HepG2 (cell line): Measurements from ENCODE around the gene PKN2. TPM values are rescaled to one million over a fixed set of nuclear protein-coding genes. Genes with fewer than 3 reads are reported as not detected.

ENCODE experiments used
- ATAC-seq: fragments of 200-7000 bp; cut with Tn5 transposase; 3 replicates; pipeline ENCODE4 v1.9.1; 2020; ENCODE audit warnings: mild to moderate bottlenecking, moderate library complexity
- BruUV-seq: library from RNA; stranded (reverse); fragments of 400-500 nt; replicated peaks from 2 replicates; lab custom pipeline; 2021; lab: Mats Ljungman, UMichigan
- CTCF ChIA-PET: fragments of 300-600 bp; formaldehyde crosslinking; extraction: SDS; loops from one replicate; lab custom pipeline; 2021; ENCODE audit warnings: low total read pairs, inconsistent platforms, low intra/inter-chr PET ratio; lab: Yijun Ruan, JAX
- POLR2A ChIA-PET: fragments of 350-600 bp; sonication (Branson Sonifier 250); formaldehyde crosslinking; loops from one replicate; lab custom pipeline; 2020; ENCODE audit warnings: antibody characterized with exemption, inconsistent platforms; lab: Yijun Ruan, JAX
- DNase-seq: peaks from one replicate; pipeline ENCODE4 v3.0.0-alpha.2; 2015; ENCODE audit warnings: low spot score
- FAIRE-seq: peaks from 3 replicates; lab custom pipeline; 2011; peaks lifted over from hg19 to GRCh38; lab: Jason Lieb, UNC
- H2AFZ ChIP-seq: one replicate; pipeline ENCODE4 v1.6.1; 2011; ENCODE audit warnings: low read length, inconsistent platforms
- H3K27ac ChIP-seq: fragments of 300-600 bp; 3 replicates; pipeline ENCODE4 v1.8.0; 2011; ENCODE audit warnings: mixed run types, mild to moderate bottlenecking, mixed read lengths, low read length, inconsistent platforms; ENCODE audit not compliant: insufficient read depth; ENCODE audit errors: extremely low read length
- H3K27me3 ChIP-seq, 2 experiments: fragments of 200-600 bp in 1 of 2; 2 replicates in 1 of 2; 3 replicates in 1 of 2; pipeline versions ENCODE4 v1.6.0 to v1.8.0; 2011; ENCODE audit warnings: low read length in 2 of 2, mild to moderate bottlenecking in 2 of 2, moderate library complexity in 2 of 2, inconsistent platforms in 1 of 2; ENCODE audit not compliant: insufficient read depth in 2 of 2, control insufficient read depth in 1 of 2
- H3K36me3 ChIP-seq, 2 experiments: fragments of 200-600 bp in 1 of 2; replicated peaks in 1 of 2; 2 replicates in 1 of 2; 3 replicates in 1 of 2; pipeline versions ENCODE4 v1.5.1 to v1.8.0; 2011; ENCODE audit warnings: low read length in 2 of 2, inconsistent platforms in 1 of 2; ENCODE audit not compliant: insufficient read depth in 2 of 2, control insufficient read depth in 1 of 2
- H3K4me1 ChIP-seq: 2 replicates; pipeline ENCODE4 v1.5.1; 2012; ENCODE audit warnings: low read length, inconsistent platforms; ENCODE audit not compliant: insufficient read depth
- H3K4me2 ChIP-seq: 2 replicates; pipeline ENCODE4 v1.6.0; 2011; ENCODE audit warnings: low read depth, low read length, inconsistent platforms
- H3K4me3 ChIP-seq, 3 experiments: fragments of 200-600 bp in 1 of 3; sonication (generic), shearing (Covaris generic) in 1 of 3; replicated peaks in 1 of 3; 2 replicates each; pipeline ENCODE4 v1.5.1; 2011 to 2016; ENCODE audit warnings: low read length in 3 of 3, inconsistent platforms in 2 of 3, low read depth in 2 of 3, mild to moderate bottlenecking in 2 of 3, control low read depth in 1 of 3, mixed read lengths in 1 of 3; ENCODE audit not compliant: insufficient read depth in 1 of 3
- H3K79me2 ChIP-seq: one replicate; pipeline ENCODE4 v1.6.1; 2011; ENCODE audit warnings: low read length, inconsistent platforms; ENCODE audit not compliant: insufficient read depth
- H3K9ac ChIP-seq: 2 replicates; pipeline ENCODE4 v1.6.0; 2011; ENCODE audit warnings: mild to moderate bottlenecking, low read depth, low read length, inconsistent platforms; ENCODE audit not compliant: insufficient read depth
- H3K9me3 ChIP-seq: 2 replicates; pipeline ENCODE4 v1.5.1; 2012; ENCODE audit warnings: mild to moderate bottlenecking, low read length
- H4K20me1 ChIP-seq: 2 replicates; pipeline ENCODE4 v1.6.0; 2011; ENCODE audit warnings: inconsistent platforms, mild to moderate bottlenecking, low read length, moderate library complexity; ENCODE audit not compliant: insufficient read depth
- ATM ChIP-seq: fragments of 450-650 bp; IDR thresholded peaks from 2 replicates; pipeline ENCODE4 v1.7.1; 2017; ENCODE audit warnings: mild to moderate bottlenecking, borderline replicate concordance
- CENPT ChIP-seq: sonication (generic); formaldehyde crosslinking; IDR thresholded peaks from 2 replicates; pipeline ENCODE4 v1.8.0; 2022; ENCODE audit warnings: low read depth, mild to moderate bottlenecking, moderate library complexity, missing genetic modification reagents
- EED ChIP-seq: sonication (generic); formaldehyde crosslinking; IDR thresholded peaks from 2 replicates; pipeline ENCODE4 v1.5.0; 2020; ENCODE audit warnings: mild to moderate bottlenecking, missing genetic modification reagents
- FOXP1 ChIP-seq, 2 experiments: fragments of 450-650 bp in 1 of 2; IDR thresholded peaks; 2 replicates each; pipeline ENCODE4 v1.6.1; 2017 to 2018; ENCODE audit warnings: antibody characterized with exemption in 1 of 2
- LCORL ChIP-seq, 2 experiments: fragments of 450-650 bp in 1 of 2; sonication (generic) in 1 of 2; formaldehyde crosslinking in 1 of 2; IDR thresholded peaks; 2 replicates each; pipeline versions ENCODE4 v1.5.0 to v1.6.1; 2017 to 2020; ENCODE audit warnings: antibody characterized with exemption in 1 of 2, missing genetic modification reagents in 1 of 2
- NR2F2 ChIP-seq: IDR thresholded peaks from 2 replicates; pipeline ENCODE4 v1.6.1; 2012; ENCODE audit warnings: low read depth, inconsistent platforms, borderline replicate concordance
- SALL2 ChIP-seq: sonication (generic); formaldehyde crosslinking; IDR thresholded peaks from 2 replicates; pipeline ENCODE4 v1.8.1; 2023; ENCODE audit warnings: mild to moderate bottlenecking, missing genetic modification reagents, inconsistent platforms
- YEATS2 ChIP-seq: sonication (generic); formaldehyde crosslinking; IDR thresholded peaks from 2 replicates; pipeline ENCODE4 v1.4.0; 2020; ENCODE audit warnings: missing genetic modification reagents, borderline replicate concordance
- ZBTB25 ChIP-seq: IDR thresholded peaks from 2 replicates; pipeline ENCODE4 v1.6.1; 2018; ENCODE audit warnings: missing genetic modification reagents
- ZNF180 ChIP-seq: sonication (generic); formaldehyde crosslinking; IDR thresholded peaks from 2 replicates; pipeline ENCODE4 v1.4.0; 2020; ENCODE audit warnings: low read depth, missing genetic modification reagents, borderline replicate concordance
- ZNF275 ChIP-seq: sonication (generic); formaldehyde crosslinking; IDR thresholded peaks from 2 replicates; pipeline ENCODE4 v1.8.0; 2022; ENCODE audit warnings: missing genetic modification reagents, mild to moderate bottlenecking, inconsistent platforms, borderline replicate concordance
- ZNF704 ChIP-seq: sonication (generic); formaldehyde crosslinking; IDR thresholded peaks from 2 replicates; pipeline ENCODE4 v1.8.1; 2023; ENCODE audit warnings: mild to moderate bottlenecking, inconsistent platforms, moderate library complexity, missing genetic modification reagents, borderline replicate concordance
- ZNF777 ChIP-seq: sonication (generic); formaldehyde crosslinking; IDR thresholded peaks from 2 replicates; pipeline ENCODE4 v1.4.0; 2020; ENCODE audit warnings: missing genetic modification reagents
- in situ Hi-C: cut with HindIII; loops from 2 replicates; pipeline ENCODE4 v1.10.0; 2017; ENCODE audit warnings: low pct_unique_long_range_greater_than_20kb; ENCODE audit not compliant: extremely low pct_ligation_motif_present
- intact Hi-C: fragments of 100-400 bp; cut with micrococcal nuclease; formaldehyde crosslinking; loops from one replicate; pipeline ENCODE4 v1.10.0; 2022; ENCODE audit not compliant: unreplicated experiment
- polyA plus RNA-seq, 8 experiments: library from polyadenylated mRNA; depleted of rRNA in 3 of 8; stranded (reverse) in 7 of 8; unstranded in 1 of 8; fragments of >200 nt; fragmentation: Illumina TruSeq in 4 of 8; extraction: Trizol in 4 of 8; gene quantifications; 2 replicates each; pipeline versions ENCODE4 v1.2.1 to v1.2.3, GENCODE V29; 2011 to 2016; ENCODE audit warnings: low read depth in 4 of 8, missing spikeins in 1 of 8, mixed read lengths in 1 of 8; ENCODE audit not compliant: insufficient read depth in 1 of 8
- total RNA-seq, 5 experiments: library from RNA; depleted of rRNA; stranded (reverse); fragments of >200 nt; fragmentation: Illumina TruSeq; extraction: Trizol; gene quantifications; 2 replicates each; pipeline ENCODE4 v1.2.3, GENCODE V29; 2016; ENCODE audit warnings: low read depth in 1 of 5
- TF ChIP-seq, protein P1 (sequence below): conservative IDR thresholded peaks from 2 replicates; pipeline ENCODE4 v1.6.1; 2018; ENCODE audit warnings: missing genetic modification reagents
- TF ChIP-seq, protein P2 (sequence below), 2 experiments: IDR thresholded peaks; 2 replicates each; pipeline ENCODE4 v1.6.1; 2011 to 2012; ENCODE audit warnings: low read length in 2 of 2, borderline replicate concordance in 1 of 2, low read depth in 1 of 2, mild to moderate bottlenecking in 1 of 2, moderate library complexity in 1 of 2
- TF ChIP-seq, protein P3 (sequence below): sonication (generic); formaldehyde crosslinking; IDR thresholded peaks from 2 replicates; pipeline ENCODE4 v1.4.0; 2020; ENCODE audit warnings: mild to moderate bottlenecking, missing genetic modification reagents

PKN2 gene
- total and polyA plus RNA-seq, 2 of the 13 experiments (the other 11 are each of a cell fraction or from before 2014, with no cell fraction given), result 17.0 to 29.4 TPM

GRCh38 chr1:88673446-88673845 lies 10.6 kb upstream of the PKN2 start:
- ChIA-PET CTCF (no interaction called here), POLR2A (no interaction called here)
- ATAC-seq, result no peak

More at GRCh38 chr1:88673446-88673845, 10.6 kb upstream of the PKN2 start:
- no peak overlapping the region for H3K4me2 ChIP-seq
- no peak for TF ChIP-seq ZBTB25 (CRISPR knock-in tag)
- no peak for TF ChIP-seq ZNF777 (CRISPR knock-in tag)
- TF ChIP-seq NR2F2, result no peak
- TF ChIP-seq, protein P1, sequence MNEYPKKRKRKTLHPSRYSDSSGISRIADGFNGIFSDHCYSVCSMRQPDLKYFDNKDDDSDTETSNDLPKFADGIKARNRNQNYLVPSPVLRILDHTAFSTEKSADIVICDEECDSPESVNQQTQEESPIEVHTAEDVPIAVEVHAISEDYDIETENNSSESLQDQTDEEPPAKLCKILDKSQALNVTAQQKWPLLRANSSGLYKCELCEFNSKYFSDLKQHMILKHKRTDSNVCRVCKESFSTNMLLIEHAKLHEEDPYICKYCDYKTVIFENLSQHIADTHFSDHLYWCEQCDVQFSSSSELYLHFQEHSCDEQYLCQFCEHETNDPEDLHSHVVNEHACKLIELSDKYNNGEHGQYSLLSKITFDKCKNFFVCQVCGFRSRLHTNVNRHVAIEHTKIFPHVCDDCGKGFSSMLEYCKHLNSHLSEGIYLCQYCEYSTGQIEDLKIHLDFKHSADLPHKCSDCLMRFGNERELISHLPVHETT, result no peak
- TF ChIP-seq SALL2 (CRISPR knock-in tag), result no peak
- no peak for TF ChIP-seq LCORL (IDR thresholded peaks at IDR 0.05)
- TF ChIP-seq LCORL (CRISPR knock-in tag; IDR thresholded peaks at IDR 0.05), result no peak
- TF ChIP-seq ZNF180 (CRISPR knock-in tag), result no peak
- TF ChIP-seq, protein P2, sequence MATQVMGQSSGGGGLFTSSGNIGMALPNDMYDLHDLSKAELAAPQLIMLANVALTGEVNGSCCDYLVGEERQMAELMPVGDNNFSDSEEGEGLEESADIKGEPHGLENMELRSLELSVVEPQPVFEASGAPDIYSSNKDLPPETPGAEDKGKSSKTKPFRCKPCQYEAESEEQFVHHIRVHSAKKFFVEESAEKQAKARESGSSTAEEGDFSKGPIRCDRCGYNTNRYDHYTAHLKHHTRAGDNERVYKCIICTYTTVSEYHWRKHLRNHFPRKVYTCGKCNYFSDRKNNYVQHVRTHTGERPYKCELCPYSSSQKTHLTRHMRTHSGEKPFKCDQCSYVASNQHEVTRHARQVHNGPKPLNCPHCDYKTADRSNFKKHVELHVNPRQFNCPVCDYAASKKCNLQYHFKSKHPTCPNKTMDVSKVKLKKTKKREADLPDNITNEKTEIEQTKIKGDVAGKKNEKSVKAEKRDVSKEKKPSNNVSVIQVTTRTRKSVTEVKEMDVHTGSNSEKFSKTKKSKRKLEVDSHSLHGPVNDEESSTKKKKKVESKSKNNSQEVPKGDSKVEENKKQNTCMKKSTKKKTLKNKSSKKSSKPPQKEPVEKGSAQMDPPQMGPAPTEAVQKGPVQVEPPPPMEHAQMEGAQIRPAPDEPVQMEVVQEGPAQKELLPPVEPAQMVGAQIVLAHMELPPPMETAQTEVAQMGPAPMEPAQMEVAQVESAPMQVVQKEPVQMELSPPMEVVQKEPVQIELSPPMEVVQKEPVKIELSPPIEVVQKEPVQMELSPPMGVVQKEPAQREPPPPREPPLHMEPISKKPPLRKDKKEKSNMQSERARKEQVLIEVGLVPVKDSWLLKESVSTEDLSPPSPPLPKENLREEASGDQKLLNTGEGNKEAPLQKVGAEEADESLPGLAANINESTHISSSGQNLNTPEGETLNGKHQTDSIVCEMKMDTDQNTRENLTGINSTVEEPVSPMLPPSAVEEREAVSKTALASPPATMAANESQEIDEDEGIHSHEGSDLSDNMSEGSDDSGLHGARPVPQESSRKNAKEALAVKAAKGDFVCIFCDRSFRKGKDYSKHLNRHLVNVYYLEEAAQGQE (IDR thresholded peaks at IDR 0.05; ENCODE audit: borderline replicate concordance in 1 of 2, low read depth in 1 of 2, low read length in 2 of 2), result no peak
- no peak for TF ChIP-seq ATM
- TF ChIP-seq CENPT, result no peak
- no peak for TF ChIP-seq EED (CRISPR knock-in tag)
- TF ChIP-seq ZNF704 (CRISPR knock-in tag), result no peak
- no peak for TF ChIP-seq ZNF275 (CRISPR knock-in tag)
- TF ChIP-seq FOXP1 (IDR thresholded peaks at IDR 0.05), result no peak
- no peak for TF ChIP-seq FOXP1 (CRISPR knock-in tag; IDR thresholded peaks at IDR 0.05)
- TF ChIP-seq, protein P3, sequence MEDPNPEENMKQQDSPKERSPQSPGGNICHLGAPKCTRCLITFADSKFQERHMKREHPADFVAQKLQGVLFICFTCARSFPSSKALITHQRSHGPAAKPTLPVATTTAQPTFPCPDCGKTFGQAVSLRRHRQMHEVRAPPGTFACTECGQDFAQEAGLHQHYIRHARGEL (CRISPR knock-in tag), result no peak
- TF ChIP-seq YEATS2 (CRISPR knock-in tag), result no peak
- BruUV-seq, result no TSS peak
- DNase-seq (no peak), FAIRE-seq (no peak)
- no peak overlapping the region for H3K9ac ChIP-seq
- H3K27me3 ChIP-seq, result no peaks in the 10 kb centered on the region
- H3K79me2 ChIP-seq, result no peaks in the 10 kb centered on the region
- no peaks in the 10 kb centered on the region for H3K9me3 ChIP-seq
- H3K4me1 ChIP-seq, result no peaks in the 10 kb centered on the region
- in situ Hi-C loops, result no loop called here
- no peak overlapping the region for H3K27ac ChIP-seq
- no peaks in the 10 kb centered on the region for H3K36me3 ChIP-seq
- H4K20me1 ChIP-seq, result no peaks in the 10 kb centered on the region
- intact Hi-C loops, result no loop called here
- H3K4me3 ChIP-seq, result no peak overlapping the region
- no peak overlapping the region for H2AFZ ChIP-seq
